GF-D8 (cell line): ENCODE measurements around the gene LAMB3.
"Not testable (repeated sequence)": the region's sequence is repeated elsewhere in the genome, so short reads cannot be mapped to it uniquely, and the experiment has no call there.

Experiments
- DNase-seq: peaks from one replicate; lab custom pipeline; 2025; lab: John Stamatoyannopoulos, UW

LAMB3 gene

DNA sequence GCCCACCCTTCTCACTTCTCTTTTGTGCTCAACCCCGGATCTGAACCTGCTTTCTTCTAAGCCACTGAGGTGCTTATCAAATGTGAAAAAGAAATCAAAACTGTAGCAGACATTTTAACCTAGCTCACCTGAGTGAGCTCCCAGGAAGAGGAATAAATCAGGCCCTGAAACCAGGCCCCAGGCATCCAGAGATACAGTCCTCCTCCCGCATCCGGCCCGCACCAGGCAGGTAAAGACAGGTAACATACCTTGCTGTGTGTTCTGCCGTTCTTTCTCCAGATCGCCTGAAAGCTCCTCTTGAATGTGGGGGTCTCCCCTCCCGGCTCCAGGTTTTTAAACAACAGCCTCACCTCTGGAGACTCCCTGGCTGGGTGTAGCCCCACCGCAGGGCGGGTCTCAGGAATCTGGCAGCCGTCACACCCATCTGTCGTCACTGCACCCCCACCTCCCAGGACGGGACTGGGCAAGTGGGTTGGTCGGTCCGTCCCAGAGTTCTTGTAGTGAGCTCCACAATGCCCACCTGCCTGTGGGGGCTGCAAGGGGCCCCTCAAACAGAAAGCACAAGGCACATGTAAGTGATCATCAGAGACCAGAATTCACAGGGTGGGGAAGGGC, at the start of gene LAMB3:
Gene LAMB3 (minus strand): TSS at position 305 of the 615 bp plus-strand sequence. CDS start 1,481 bp downstream, outside the sequence.
- DNase-seq: no peak

GRCh38 chr1:209700686-209701085, 48.5 kb upstream of the LAMB3 start:
- not testable (repeated sequence) for DNase-seq

DNA sequence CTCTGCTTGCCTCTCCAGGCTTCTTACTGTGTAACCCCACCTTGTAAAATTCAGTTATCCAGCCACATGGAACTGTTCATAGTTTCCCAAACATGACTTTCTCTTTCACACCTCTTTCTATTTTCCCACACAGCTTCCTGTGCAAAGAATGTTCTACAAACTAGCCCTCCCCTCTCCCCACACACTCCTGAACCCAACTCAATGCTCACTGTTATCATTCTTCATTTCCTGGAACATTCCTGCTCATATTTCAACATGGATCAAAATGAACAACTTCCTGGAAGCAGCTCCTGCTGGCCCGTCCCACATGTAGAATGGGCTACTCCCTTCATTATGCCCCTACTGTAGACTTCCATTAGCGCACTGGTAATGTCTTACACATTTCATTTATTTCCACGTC, 44.9 kb upstream of the LAMB3 start:
- no peak for DNase-seq

- no peak for DNase-seq
Observed at GRCh38 chr1:209696673-209697072, 44.4 kb upstream of the LAMB3 start.

GRCh38 chr1:209692745-209693504, 40.7 kb upstream of the LAMB3 start:
- no peak for DNase-seq

- DNase-seq: no peak
Observed at GRCh38 chr1:209692296-209692695, 40.1 kb upstream of the LAMB3 start.

- DNase-seq: no peak
Observed at GRCh38 chr1:209691237-209691636, 39.0 kb upstream of the LAMB3 start.

- no peak for DNase-seq
Observed at GRCh38 chr1:209689477-209689876, 37.3 kb upstream of the LAMB3 start.

GRCh38 chr1:209688746-209689234, 36.6 kb upstream of the LAMB3 start:
- DNase-seq: no peak

- DNase-seq: no peak
Observed at GRCh38 chr1:209686322-209686721, 34.1 kb upstream of the LAMB3 start.

DNA sequence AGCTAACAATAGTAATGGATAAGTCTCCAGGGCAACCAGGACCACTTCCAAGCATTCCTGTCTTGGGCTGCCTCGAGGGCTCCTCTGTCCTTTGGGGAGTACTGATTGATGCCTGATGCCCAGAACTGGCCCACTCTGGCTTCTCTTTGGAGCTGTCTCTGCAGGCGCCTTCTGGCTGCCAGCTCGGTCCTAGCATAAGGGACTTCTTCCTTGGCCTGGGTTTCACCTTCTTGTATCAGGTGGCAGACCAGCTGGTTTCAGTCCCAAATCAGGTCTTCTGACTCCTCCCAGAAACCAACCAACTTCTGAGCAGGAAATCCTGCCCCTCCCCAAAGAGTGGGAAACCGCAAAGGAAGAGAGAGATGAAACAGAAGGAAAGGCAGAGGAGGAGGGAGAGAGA, 33.6 kb upstream of the LAMB3 start:
- no peak for DNase-seq

- no peak for DNase-seq
Observed at GRCh38 chr1:209678981-209679539, 26.8 kb upstream of the LAMB3 start.

GRCh38 chr1:209675565-209676154, 23.4 kb upstream of the LAMB3 start:
- no peak for DNase-seq

- DNase-seq: no peak
Observed at GRCh38 chr1:209674957-209675564, 22.8 kb upstream of the LAMB3 start, which contains the start of gene G0S2. TSS of gene G0S2 (plus strand) at chr1:209675412. CDS start at chr1:209675685, 273 bp downstream.

GRCh38 chr1:209673631-209674417, 21.6 kb upstream of the LAMB3 start:
- DNase-seq: no peak

- DNase-seq: no peak
Observed at GRCh38 chr1:209672705-209673630, 20.7 kb upstream of the LAMB3 start.

GRCh38 chr1:209670441-209671082, 18.3 kb upstream of the LAMB3 start:
- DNase-seq: no peak

- DNase-seq: no peak
Observed at GRCh38 chr1:209667708-209668107, 15.5 kb upstream of the LAMB3 start.

- no peak for DNase-seq
Observed at GRCh38 chr1:209667103-209667502, 14.9 kb upstream of the LAMB3 start.

DNA sequence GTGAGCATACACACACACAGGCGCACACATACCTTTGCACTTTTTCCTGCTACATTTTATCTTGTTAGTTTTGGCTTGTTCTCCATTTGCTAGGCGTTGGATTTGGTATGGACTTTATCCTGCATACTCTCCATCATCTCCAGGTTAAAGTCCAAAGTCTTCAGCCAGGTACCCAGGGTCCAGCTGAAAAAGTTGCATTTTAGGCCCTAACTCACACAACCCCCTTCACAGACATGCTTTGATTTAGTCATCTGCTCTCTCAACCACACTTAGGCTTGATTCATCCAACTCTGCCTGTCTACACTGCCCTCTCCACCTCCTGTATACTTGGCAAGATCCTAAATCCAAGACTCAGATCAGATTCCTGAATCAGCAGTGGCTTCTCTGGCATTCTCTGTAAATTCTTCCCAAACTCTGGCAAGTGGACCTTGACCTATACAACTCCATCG, 10.7 kb upstream of the LAMB3 start:
- DNase-seq: no peak
